CD4-positive, alpha-beta T cell (primary cell): ENCODE measurements around the gene CAMTA1. TPM values are rescaled to one million over a fixed set of nuclear protein-coding genes. Genes with fewer than 3 reads are reported as not detected.

Experiments
- ATAC-seq: fragments of 200-7000 bp; cut with Tn5 transposase; one replicate; pipeline ENCODE4 v1.10.0; 2022; ENCODE audit warnings: mild to moderate bottlenecking; ENCODE audit not compliant: poor library complexity
- CTCF ChIA-PET: fragments of 350-600 bp; sonication (Branson Sonifier 250); formaldehyde crosslinking; loops from one replicate; lab custom pipeline; 2021; ENCODE audit warnings: antibody characterized with exemption, inconsistent platforms; lab: Charles Lee
- POLR2A ChIA-PET: fragments of 350-600 bp; sonication (Branson Sonifier 250); formaldehyde crosslinking; loops from one replicate; lab custom pipeline; 2021; ENCODE audit warnings: antibody characterized with exemption, inconsistent platforms; lab: Charles Lee
- DNase-seq, 14 experiments: peaks; one replicate each; pipeline ENCODE4 v3.0.0-alpha.2; 2013 to 2020; ENCODE audit warnings: mixed read lengths in 2 of 14
- H3K27ac ChIP-seq, 2 donors: one replicate each; pipeline versions ENCODE4 v1.5.1 to v1.7.0; 2013; ENCODE audit warnings: low read length in 2 of 2, low read depth in 1 of 2, mild to moderate bottlenecking in 1 of 2
- H3K27me3 ChIP-seq, 2 experiments: 1 replicate in 1 of 2; 2 replicates in 1 of 2; pipeline versions ENCODE4 v1.6.1 to v1.7.0; 2013; ENCODE audit warnings: low read length in 2 of 2, control low read depth in 1 of 2, mild to moderate bottlenecking in 1 of 2, moderate library complexity in 1 of 2; ENCODE audit not compliant: insufficient read depth in 2 of 2, control insufficient read depth in 1 of 2
- H3K36me3 ChIP-seq: one replicate; pipeline ENCODE4 v1.6.1; 2013; ENCODE audit warnings: low read length, control low read depth; ENCODE audit not compliant: insufficient read depth
- H3K4me1 ChIP-seq: one replicate; pipeline ENCODE4 v1.6.1; 2013; ENCODE audit warnings: low read length, control low read depth; ENCODE audit not compliant: insufficient read depth
- H3K4me3 ChIP-seq: one replicate; pipeline ENCODE4 v1.5.1; 2013; ENCODE audit warnings: mild to moderate bottlenecking, low read length, moderate library complexity
- H3K9me3 ChIP-seq, 2 experiments: 1 replicate in 1 of 2; 2 replicates in 1 of 2; pipeline versions ENCODE4 v1.6.1 to v1.7.0; 2013; ENCODE audit warnings: low read length in 2 of 2, mild to moderate bottlenecking in 2 of 2, control low read depth in 1 of 2, moderate library complexity in 1 of 2; ENCODE audit not compliant: control insufficient read depth in 1 of 2, insufficient read depth in 1 of 2
- H3K27ac Mint-ChIP-seq: one replicate; pipeline ENCODE4 v1.8.0; 2020; ENCODE audit warnings: mixed read lengths
- H3K27me3 Mint-ChIP-seq: one replicate; pipeline ENCODE4 v1.8.0; 2021; ENCODE audit warnings: mixed read lengths
- H3K36me3 Mint-ChIP-seq: one replicate; pipeline ENCODE4 v1.8.0; 2021; ENCODE audit warnings: low read depth, mixed read lengths
- H3K4me1 Mint-ChIP-seq: one replicate; pipeline ENCODE4 v1.8.0; 2021; ENCODE audit warnings: low read depth, mixed read lengths
- H3K4me3 Mint-ChIP-seq: one replicate; pipeline ENCODE4 v1.8.0; 2020; ENCODE audit warnings: mild to moderate bottlenecking, mixed read lengths
- H3K9me3 Mint-ChIP-seq: one replicate; pipeline ENCODE4 v1.8.0; 2020; ENCODE audit warnings: mixed read lengths
- intact Hi-C, 2 experiments: fragments of 100-400 bp; cut with DNase I in 1 of 2; cut with micrococcal nuclease in 1 of 2; formaldehyde crosslinking; loops; one replicate each; pipeline versions ENCODE4 v1.15.1 to v1.9.0; 2023 to 2025; cut with DNase I, micrococcal nuclease
- total RNA-seq, 174 experiments: library from RNA in 2 of 174; stranded (reverse) in 2 of 174; gene quantifications; one replicate each; pipeline ENCODE4 v1.2.3 and lab custom pipeline; 2021 to 2026
- TF ChIP-seq, protein P1 (sequence below): fragments of 200-600 bp; IDR thresholded peaks from one replicate; pipeline ENCODE4 v1.8.0; 2022; ENCODE audit warnings: antibody characterized with exemption, mild to moderate bottlenecking

Gene CAMTA1
- total RNA-seq, 2 experiments from 2014 or later = 38.6 to 39.3 TPM

DNA sequence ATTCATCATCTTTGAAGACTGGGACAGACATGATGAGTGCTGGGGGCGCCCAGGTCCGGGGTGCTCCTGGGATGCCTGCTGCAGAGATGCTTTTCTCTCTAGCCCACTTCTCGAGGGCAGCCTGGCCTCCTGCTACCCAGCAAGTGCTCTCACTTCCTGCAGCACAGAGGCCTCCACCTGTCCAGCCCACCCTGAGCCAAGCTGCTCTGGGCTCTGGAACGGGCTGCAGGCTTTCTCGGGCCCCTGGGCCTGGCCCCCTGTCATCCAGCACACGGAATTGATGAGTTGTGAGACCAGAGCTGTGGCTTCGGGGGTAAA lies 516.4 kb downstream of the CAMTA1 start:
- H3K9me3 Mint-ChIP-seq = peaks cover 3% of the 10 kb centered on the region
- Histone ChIP-seq H3K4me3 (no peak overlapping the region), H3K4me1 (no peaks in the 10 kb centered on the region), H3K9me3 (peaks cover 0 to 7% of the 10 kb centered on the region in 2 experiments), H3K27me3 (no peaks in the 10 kb centered on the region), H3K36me3 (no peaks in the 10 kb centered on the region), H3K27ac (no peak overlapping the region)
- DNase-seq (no peak), ATAC-seq (no peak)
- H3K4me3 Mint-ChIP-seq = no peak overlapping the region
- TF ChIP-seq, protein P1, sequence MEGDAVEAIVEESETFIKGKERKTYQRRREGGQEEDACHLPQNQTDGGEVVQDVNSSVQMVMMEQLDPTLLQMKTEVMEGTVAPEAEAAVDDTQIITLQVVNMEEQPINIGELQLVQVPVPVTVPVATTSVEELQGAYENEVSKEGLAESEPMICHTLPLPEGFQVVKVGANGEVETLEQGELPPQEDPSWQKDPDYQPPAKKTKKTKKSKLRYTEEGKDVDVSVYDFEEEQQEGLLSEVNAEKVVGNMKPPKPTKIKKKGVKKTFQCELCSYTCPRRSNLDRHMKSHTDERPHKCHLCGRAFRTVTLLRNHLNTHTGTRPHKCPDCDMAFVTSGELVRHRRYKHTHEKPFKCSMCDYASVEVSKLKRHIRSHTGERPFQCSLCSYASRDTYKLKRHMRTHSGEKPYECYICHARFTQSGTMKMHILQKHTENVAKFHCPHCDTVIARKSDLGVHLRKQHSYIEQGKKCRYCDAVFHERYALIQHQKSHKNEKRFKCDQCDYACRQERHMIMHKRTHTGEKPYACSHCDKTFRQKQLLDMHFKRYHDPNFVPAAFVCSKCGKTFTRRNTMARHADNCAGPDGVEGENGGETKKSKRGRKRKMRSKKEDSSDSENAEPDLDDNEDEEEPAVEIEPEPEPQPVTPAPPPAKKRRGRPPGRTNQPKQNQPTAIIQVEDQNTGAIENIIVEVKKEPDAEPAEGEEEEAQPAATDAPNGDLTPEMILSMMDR = no peak
- H3K4me1 Mint-ChIP-seq = no peaks in the 10 kb centered on the region
- ChIA-PET CTCF (no interaction called here), POLR2A (no interaction called here)
- no peak overlapping the region for H3K27ac Mint-ChIP-seq
- intact Hi-C loops = no loop called here
- H3K27me3 Mint-ChIP-seq = peaks cover 16% of the 10 kb centered on the region
- no peaks in the 10 kb centered on the region for H3K36me3 Mint-ChIP-seq

DNA sequence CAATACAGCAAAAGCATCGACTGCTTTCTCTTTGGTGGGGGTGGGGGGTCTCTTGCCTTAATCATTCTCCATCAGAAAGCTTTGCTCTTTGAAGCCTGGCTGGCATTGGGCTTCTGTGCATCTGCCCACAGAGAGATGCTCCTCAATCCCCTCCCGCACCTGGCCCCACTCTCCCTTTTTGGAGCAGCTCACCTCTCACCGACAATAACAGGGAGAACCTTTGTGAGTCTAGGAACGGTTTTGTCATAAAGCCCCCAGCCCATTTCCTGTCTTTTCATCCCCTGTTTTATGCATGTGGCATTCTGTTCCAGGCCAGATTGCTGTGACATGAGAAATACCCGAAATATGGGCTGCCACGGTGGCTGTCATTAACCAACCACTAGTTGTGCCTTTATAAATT lies 516.9 kb downstream of the CAMTA1 start:
- peaks cover 16% of the 10 kb centered on the region for H3K27me3 Mint-ChIP-seq
- H3K27me3 ChIP-seq = no peaks in the 10 kb centered on the region
- H3K9me3 Mint-ChIP-seq = peaks cover 3% of the 10 kb centered on the region

DNA sequence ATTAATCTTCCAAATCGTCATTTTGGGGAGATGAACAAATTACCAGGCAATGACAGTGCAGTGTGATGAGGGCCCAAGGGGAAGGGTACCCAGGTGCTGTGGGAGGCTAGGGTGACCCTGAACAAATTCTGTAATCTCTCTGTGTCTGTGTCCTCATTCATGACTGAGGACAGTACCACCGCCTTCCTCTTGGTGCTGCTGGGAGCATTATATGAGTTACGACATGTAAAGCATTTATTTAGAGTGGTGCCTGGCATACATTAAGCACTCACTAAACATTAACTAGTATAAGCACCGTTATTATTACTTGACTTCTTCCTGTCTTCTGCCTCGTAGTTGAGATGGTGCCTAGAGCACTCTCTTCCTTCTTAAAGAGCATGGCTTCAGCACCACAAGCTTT lies 517.6 kb downstream of the CAMTA1 start:
- ATAC-seq = no peak
- ChIA-PET CTCF (no interaction called here), POLR2A (no interaction called here)
- intact Hi-C loops = no loop called here
- Mint-ChIP-seq H3K27ac (no peak overlapping the region), H3K9me3 (peaks cover 10% of the 10 kb centered on the region), H3K4me1 (no peaks in the 10 kb centered on the region), H3K4me3 (no peak overlapping the region), H3K27me3 (peaks cover 16% of the 10 kb centered on the region), H3K36me3 (no peaks in the 10 kb centered on the region)
- Histone ChIP-seq H3K9me3 (peaks cover 0 to 7% of the 10 kb centered on the region in 2 experiments), H3K27ac (no peak overlapping the region), H3K4me1 (no peaks in the 10 kb centered on the region), H3K36me3 (no peaks in the 10 kb centered on the region), H3K4me3 (no peak overlapping the region), H3K27me3 (no peaks in the 10 kb centered on the region)
- DNase-seq = no peak
- TF ChIP-seq, protein P1 = no peak

More for the DNA sequence above, 516.9 kb downstream of the CAMTA1 start:
- no peak for DNase-seq
- TF ChIP-seq, protein P1 = no peak
- ChIA-PET POLR2A (no interaction called here), CTCF (no interaction called here)
- H3K9me3 ChIP-seq = peaks cover 0 to 7% of the 10 kb centered on the region in 2 experiments
- intact Hi-C loops = no loop called here
- no peak overlapping the region for H3K27ac ChIP-seq
- ATAC-seq = no peak
- H3K4me1 ChIP-seq = no peaks in the 10 kb centered on the region
- H3K4me3 Mint-ChIP-seq = no peak overlapping the region
- H3K27ac Mint-ChIP-seq = no peak overlapping the region
- no peaks in the 10 kb centered on the region for H3K36me3 ChIP-seq
- H3K4me1 Mint-ChIP-seq = no peaks in the 10 kb centered on the region
- no peaks in the 10 kb centered on the region for H3K36me3 Mint-ChIP-seq
- H3K4me3 ChIP-seq = no peak overlapping the region
